Left lobe of liver (tissue), 2 donors: ENCODE measurements around the gene MEGF9. TPM values are rescaled to one million over a fixed set of nuclear protein-coding genes. Genes with fewer than 3 reads are reported as not detected.
"Not testable (repeated sequence)": the region's sequence is repeated elsewhere in the genome, so short reads cannot be mapped to it uniquely, and the experiment has no call there.

Experiments
- ATAC-seq: fragments of 200-7000 bp; cut with Tn5 transposase; one replicate; pipeline ENCODE4 v1.9.1; 2020; ENCODE audit warnings: mild to moderate bottlenecking, moderate library complexity
- DNase-seq: peaks from one replicate; pipeline ENCODE4 v3.0.0-alpha.2; 2020; ENCODE audit warnings: low spot score
- total RNA-seq: library from RNA; stranded (reverse); gene quantifications from one replicate; pipeline ENCODE4 v1.2.1, GENCODE V29; 2021
- donor health status: DM: no; HTN: no; CAD: no; lungs with moderate emphysema.
- donor health status: DM: no; HTN: yes; CAD: no.

The MEGF9 gene
- 26.4 TPM for total RNA-seq

DNA sequence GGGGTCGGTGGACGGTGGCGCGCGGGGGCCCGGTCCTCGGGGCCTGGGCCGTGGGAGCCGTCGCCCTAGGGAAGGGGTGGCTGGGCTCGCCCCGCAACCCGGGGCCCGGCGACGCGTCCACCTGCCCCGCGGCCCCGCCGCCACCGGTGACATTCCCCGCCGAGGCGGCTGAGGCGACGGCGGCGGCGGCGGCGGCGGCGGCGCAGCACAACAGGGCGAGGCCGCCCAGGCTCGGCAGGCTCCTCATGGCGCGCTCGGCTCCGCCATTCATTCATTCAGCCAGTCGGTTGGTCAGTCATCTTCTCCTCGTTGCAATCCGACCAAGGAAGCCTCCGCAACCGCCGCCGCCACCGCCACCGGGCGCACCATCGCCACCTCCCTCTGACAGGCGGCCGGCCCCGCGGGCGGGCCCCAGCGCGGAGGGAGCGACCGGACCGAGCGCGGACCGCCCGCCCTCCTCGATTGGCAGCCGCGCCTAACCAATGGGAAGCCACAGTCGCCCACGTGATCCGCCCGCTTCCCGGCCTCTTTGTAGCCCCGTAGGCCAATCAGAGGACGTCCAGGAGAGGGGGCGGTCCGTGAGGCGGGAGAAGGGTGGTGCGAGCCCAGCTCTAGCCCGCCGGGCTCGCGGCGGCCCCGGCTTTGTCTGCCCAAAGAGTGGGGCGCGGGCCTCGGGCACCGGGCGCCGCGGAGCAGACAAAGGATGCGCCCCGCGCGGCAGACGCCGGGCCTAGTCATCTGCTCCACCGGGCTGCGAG, at the start of gene MEGF9:
Gene MEGF9 (minus strand): TSS at position 383 of the 758 bp plus-strand sequence. CDS start 112 bp downstream, at position 271.
- DNase-seq (peak; percentile 99), ATAC-seq (peak; percentile 86)

DNA sequence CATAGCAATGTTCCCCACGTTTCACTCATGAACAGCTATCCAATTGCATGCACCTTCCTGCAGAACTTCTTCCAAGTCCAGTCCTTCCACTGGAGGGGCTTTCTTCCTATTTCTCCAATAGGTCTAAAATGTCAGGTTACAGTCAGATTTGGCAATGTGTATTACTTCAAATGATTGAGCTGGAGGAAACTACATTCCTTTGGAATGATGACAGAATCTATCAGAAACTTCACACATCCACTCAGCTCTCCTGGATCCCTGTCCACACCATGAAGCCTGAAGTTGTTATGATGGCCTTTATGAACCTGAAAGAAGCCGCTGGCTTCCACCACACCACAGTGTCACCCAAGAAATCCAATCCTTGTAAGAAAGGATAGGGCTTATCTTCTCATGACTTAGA, 46.7 kb upstream of the MEGF9 start:
- DNase-seq, result no peak
- no peak for ATAC-seq

DNA sequence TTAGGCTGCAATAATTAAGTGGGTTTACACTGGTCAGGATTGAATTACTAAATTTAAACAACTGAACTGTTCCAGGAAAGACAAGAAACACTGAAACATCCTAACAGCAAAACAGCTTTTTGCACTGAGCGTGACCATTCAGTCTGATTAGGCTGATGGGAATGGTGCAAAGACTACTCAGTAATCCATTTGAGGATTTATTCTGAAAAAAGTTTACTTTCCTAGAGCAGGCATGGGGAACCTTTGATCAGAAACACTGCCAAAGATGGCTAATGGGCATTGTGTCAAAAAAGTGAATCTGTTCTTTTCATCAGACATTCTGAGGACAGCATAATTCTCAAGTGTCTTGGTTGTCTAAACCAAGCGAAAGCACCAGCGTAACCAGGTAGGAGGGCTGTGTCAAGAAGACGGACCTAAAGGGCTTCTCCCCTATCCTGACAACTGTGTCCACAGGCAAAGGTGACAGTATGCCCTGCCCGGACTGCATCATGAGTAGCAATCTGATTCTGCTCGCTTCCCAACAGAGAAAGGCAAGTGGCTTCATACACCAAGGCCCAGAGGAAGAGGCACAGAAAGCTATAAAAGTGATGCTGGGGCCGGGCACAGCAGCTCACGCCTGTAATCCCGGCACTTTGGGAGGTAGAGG, 45.6 kb upstream of the MEGF9 start:
- ATAC-seq, result peak; percentile 72
- no peak for DNase-seq

DNA sequence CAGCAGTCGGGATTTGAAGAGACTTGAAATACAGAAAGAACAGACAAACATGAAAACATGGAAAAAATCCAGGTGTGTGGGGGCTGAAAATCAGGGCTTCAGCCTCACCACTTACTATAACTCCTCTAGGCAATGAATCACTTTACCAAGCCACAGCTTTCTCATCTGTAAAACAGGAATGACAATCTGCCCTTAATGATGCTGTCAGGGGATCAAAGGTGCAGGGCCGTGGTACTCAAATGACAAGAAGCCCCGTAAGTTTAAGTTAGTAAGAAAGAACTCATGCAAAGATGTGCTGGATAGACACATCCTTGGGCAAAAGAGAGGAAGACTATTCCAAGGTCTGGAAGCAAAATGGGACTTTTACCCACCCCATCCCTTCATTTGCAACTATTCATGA, 44.3 kb upstream of the MEGF9 start:
- ATAC-seq, result no peak
- no peak for DNase-seq

DNA sequence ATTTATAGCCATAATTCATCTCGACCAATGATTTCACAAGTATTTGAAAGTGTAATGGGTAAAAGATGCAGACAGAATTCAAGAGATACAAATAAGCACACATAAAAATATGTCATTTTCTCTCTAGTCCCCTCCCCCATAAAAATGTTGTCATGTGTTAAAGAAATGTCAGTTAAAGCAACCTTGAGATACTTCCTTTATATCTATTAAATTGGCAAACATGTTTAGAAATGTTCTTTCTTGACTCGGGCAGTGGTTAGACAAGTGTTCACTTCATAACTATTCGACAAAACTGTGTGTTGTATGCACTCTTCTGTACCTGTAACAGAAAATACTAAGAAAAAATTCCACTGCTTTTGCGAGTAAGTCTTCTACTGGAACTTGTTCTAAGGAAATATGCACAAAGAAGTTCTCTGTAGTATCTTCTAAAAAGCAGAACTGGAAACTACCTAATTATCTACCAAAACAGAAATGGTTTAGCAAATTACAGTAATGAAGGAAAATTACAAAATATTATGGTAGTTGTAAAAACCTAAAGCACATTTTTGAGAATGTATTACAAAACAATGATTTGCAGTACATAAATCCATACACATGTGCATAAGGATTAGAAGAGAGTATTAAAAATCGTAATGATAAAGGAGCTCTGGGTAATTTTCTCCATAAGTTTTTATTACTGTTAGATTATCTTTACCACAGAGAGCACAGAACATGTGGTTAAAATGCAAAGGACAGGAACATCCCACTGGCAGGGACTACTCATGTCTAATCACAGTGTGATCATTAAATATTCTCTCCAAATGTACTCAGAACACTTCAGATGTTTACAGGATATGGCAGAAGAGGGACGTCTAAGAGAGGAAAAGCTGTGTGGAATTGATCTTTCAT, 43.0 kb upstream of the MEGF9 start:
- DNase-seq (no peak), ATAC-seq (no peak)

DNA sequence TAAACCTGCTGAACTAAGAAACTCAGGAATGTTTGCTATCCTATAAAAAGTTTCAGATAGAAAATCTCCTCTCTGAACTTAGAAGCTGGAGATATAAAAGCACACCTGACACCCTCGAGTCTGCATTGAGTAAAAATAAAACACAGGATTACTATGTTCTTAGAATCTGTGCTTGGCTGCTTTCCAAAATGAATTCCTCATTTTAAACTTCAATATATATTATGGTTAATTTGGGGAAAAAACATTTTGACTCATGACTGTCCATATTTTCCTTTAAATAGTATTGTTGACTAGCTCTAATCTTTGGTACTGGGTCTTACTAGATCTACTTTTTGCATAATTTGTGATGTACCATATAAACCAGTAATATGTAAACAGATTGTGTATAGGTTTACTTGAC, 42.3 kb upstream of the MEGF9 start:
- DNase-seq, result no peak
- no peak for ATAC-seq

DNA sequence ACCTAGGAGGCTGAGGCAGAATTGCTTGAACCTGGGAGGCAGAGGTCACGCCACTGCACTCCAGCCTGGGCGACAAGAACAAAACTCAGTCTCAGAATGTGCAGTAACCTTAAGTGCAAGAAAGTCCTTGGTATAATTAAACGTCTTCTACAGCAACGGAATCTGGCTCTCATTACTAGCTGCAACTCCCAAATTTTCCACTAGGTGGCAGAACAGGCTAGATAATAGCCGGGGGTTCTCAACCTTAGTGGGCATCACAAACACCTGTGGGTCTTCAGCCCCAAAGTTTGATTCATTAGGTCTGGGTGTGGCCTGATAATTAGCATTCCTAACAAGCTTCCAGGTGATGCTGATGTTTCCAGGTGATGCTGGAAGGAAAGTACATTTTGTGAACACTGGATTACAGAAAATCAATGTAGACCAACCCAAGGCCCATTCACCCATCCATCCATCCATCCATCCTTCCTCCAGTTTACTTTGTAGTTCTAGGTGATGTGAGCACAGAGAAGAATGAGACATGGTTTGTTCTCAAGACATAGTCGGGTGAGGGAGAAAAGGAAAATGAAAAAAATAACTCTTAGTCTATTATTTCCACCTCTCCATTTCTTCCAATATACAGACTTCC, 41.7 kb upstream of the MEGF9 start:
- peak; percentile 88 for ATAC-seq
- DNase-seq, result no peak

DNA sequence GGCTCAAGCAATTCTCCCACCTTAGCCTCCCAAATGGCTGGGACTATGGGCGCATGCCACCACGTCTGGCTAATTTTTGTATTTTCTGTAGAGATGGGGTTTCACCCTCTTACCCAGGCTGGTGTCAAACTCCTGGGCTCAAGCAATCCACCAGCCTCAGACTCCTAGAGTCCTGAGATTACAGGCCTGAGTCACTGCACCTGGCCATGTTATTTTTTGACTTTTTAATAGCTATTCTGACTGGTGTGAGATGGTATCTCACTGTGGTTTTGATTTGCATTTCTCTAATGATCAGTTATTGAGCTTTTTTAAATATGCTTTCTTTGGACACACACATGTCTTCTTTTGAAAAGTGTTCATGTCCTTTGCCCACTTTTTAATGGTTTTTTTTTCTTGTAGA, 40.8 kb upstream of the MEGF9 start:
- ATAC-seq, result no peak

DNA sequence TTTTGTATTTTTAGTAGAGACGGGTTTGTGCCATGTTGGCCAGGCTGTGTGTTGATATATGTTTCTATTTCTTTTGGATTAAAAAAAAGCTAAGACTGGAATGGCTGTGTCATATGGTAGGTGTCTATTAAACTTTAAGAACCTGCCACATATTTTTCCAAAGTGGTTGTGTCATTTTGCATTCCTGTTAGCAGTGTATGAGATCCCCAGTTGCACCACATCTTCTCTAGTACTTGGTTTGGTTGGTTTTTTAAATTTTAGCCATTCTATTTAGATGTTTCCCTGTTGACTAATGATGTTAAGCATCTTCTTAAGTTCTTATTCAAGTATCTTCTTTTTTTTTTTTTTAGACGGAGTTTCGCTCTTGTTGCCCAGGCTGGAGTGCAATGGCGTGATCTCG, 36.2 kb upstream of the MEGF9 start:
- DNase-seq, result no peak
- ATAC-seq, result no peak

More for the DNA sequence above, 40.8 kb upstream of the MEGF9 start:
- DNase-seq, result no peak

DNA sequence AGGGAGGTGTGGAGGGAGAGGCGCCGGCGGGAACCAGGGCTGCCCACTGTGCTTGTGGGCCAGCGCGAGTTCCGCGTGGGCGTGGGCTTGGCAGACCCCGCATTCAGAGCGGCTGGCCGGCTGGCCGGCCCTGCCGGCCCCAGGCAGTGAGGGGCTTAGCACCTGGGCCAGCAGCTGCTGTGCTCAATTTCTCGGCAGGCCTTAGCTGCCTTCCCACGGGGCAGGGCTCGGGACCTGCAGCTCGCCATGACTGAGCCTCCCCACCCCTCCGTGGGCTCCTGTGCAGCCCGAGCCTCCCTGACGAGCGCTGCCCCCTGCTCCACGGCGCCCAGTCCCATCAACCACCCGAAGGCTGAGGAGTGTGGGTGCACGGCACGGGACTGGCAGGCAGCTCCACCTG, 32.1 kb upstream of the MEGF9 start:
- ATAC-seq, DNase-seq: not testable (repeated sequence)

GRCh38 chr9:120745278-120745677, 31.0 kb upstream of the MEGF9 start:
- ATAC-seq, result no peak
- DNase-seq, result no peak

DNA sequence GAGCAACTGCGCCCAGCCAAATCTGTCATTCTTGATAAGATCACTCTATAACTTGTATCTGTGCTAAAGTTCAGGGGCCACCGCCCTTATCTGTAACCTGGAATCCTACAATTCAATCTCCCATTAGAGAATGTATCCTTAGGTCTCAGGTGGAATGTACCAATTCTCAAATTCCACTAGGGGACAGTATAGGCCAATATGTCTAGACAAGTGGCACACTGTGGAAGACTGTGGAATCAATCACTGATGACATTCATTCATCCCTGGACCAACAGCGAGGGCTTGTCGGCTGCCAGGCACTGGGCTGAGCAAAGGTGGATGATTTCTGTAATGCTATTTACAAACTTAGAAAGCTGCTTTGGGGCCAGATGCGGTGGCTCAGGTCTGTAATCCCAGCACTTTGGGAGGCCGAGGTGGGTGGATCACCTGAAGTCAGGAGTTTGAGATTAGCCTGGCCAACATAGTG, 28.7 kb upstream of the MEGF9 start:
- ATAC-seq (peak; percentile 96), DNase-seq (peak; percentile 72)

DNA sequence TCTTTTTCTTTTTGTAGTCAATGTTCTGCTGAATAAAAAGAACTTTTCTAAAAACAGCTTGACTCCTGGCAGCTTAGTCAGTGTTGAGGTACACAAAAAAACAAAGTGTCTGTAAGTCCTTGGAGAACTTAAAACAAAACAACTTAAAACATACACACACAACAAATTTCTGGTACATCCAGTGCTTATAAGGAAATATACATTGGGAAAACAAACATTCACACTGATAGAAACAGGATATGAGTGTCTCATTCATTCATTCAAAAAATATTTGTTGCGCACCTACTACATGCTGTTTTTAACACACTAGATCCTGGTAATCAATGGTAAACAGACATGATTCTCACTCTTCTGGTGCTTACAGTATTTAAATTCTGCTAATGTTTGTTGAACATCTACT, 27.4 kb upstream of the MEGF9 start:
- ATAC-seq (no peak), DNase-seq (no peak)

- no peak for DNase-seq
- ATAC-seq, result no peak
Observed at GRCh38 chr9:120741191-120741590, 26.9 kb upstream of the MEGF9 start.

DNA sequence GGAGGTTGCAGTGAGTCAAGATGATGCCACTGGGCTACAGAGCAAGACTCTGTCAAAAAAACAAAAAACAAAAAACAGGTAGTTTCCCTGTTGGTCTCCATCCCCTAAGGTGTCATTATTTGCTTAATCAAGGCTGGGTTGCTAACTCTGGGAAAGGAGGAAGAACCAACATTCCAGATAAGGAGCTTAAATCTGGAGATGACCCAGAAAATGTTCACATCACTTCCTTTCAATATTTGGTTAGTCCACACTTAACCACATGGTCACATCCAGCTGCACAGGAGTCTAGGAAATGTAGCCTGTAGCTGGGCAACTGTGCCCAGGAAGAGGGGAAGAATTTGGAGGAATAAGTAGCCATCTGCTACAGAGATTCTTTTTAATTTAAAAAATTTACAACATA, 25.9 kb upstream of the MEGF9 start:
- no peak for ATAC-seq
- no peak for DNase-seq

DNA sequence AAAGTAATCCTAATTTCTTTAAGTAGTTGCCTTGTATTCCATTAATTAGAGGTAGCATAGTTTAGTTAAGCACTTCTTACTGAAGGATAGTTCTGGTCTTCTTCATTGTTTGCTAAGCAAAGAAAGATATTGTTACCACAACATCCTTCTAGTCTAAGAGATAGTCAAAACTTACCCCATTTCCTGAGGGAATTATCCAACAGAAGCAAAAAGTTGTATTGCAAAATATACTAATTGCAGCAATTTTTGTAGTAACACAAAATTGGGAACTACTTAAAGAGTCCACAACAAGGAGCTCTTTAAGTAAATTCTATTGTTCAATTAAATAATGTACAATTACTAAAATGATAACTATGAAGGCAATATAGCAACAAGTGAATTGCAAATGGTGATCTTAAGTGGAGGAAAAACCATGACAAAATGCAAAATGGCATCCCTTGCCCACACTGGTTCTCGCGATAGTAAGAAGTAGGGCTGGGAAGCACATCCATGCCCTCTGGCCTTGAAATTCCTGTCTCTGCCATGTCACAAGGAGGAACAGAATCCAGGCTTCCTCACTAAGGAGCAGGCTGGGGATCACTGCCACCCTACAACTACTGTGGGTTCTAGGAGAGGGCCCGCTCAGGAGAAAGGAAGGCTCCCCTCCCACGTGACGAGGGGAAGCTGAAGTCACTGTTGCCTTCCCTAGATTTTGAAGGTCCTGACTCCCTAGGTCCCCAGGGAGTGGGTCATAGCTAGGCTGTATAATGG, 23.3 kb upstream of the MEGF9 start:
- no peak for DNase-seq
- no peak for ATAC-seq

DNA sequence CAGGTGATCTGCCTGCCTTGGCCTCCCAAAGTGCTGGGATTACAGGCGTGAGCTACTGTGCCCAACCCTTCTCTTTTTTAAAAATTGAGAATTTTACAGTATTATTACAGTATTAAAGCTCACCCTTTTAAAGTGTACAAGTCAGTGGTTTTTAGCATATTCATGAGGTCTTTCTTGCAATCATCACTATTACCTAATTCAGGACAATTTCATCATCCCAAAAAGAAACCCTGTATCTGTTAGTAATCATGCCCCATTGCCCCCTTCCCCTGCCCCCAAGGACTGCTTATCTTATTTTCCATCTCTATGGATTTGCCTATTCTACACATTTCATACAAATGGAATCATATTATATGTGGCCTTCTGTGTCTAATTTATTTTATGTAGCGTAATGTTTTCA, 22.6 kb upstream of the MEGF9 start:
- no peak for DNase-seq
- ATAC-seq, result no peak

- ATAC-seq, result peak; percentile 46
- peak; percentile 85 for DNase-seq
Observed at GRCh38 chr9:120735415-120736126, 21.3 kb upstream of the MEGF9 start.

GRCh38 chr9:120734607-120735410, 20.5 kb upstream of the MEGF9 start:
- DNase-seq (no peak), ATAC-seq (peak; percentile 0)
